ENCODE measurements around the gene AURKA.

Gene AURKA

GRCh38 chr20:56389807-56390206 is 2.2 kb downstream of the AURKA start:
- no peak for DNase-seq

- DNase-seq: no peak
Observed at GRCh38 chr20:56388882-56389281, 3.1 kb downstream of the AURKA start.

GRCh38 chr20:56386219-56386618 is 5.8 kb downstream of the AURKA start:
- no peak for DNase-seq

GRCh38 chr20:56385130-56385529 is 6.9 kb downstream of the AURKA start:
- DNase-seq: no peak

- DNase-seq: no peak
Observed at GRCh38 chr20:56383334-56383733, 8.7 kb downstream of the AURKA start.

GRCh38 chr20:56382696-56383095 is 9.3 kb downstream of the AURKA start:
- no peak for DNase-seq

GRCh38 chr20:56381501-56381900 is 10.5 kb downstream of the AURKA start:
- no peak for DNase-seq

- no peak for DNase-seq
Observed at GRCh38 chr20:56380375-56380774, 11.6 kb downstream of the AURKA start.

GRCh38 chr20:56378386-56378785 is 13.6 kb downstream of the AURKA start:
- no peak for DNase-seq

- DNase-seq: no peak
Observed at GRCh38 chr20:56376331-56376730, 15.7 kb downstream of the AURKA start.

- peak; percentile 24 for DNase-seq
Observed at GRCh38 chr20:56373942-56374341, 18.1 kb downstream of the AURKA start.

GRCh38 chr20:56372850-56373249 is 19.2 kb downstream of the AURKA start:
- no peak for DNase-seq

GRCh38 chr20:56371977-56372376 is 20.0 kb downstream of the AURKA start:
- no peak for DNase-seq

GRCh38 chr20:56369179-56369578 is 22.8 kb downstream of the AURKA start:
- no peak for DNase-seq

- no peak for DNase-seq
Observed at GRCh38 chr20:56368351-56369134, 23.5 kb downstream of the AURKA start.

GRCh38 chr20:56363491-56363890 is 28.5 kb downstream of the AURKA start:
- DNase-seq: no peak

GRCh38 chr20:56362833-56363413 is 29.1 kb downstream of the AURKA start:
- no peak for DNase-seq

- no peak for DNase-seq
Observed at GRCh38 chr20:56361900-56362299, 30.1 kb downstream of the AURKA start.

GRCh38 chr20:56360908-56361205 is 31.2 kb downstream of the AURKA start:
- DNase-seq: no peak

- DNase-seq: no peak
Observed at GRCh38 chr20:56360133-56360907, 31.7 kb downstream of the AURKA start.

- DNase-seq: no peak
Observed at GRCh38 chr20:56359212-56360132, 32.5 kb downstream of the AURKA start.

GRCh38 chr20:56358600-56359211 is 33.3 kb downstream of the AURKA start, which contains the start of gene FAM210B:
Gene FAM210B, plus strand, starts transcription at chr20:56358974. Its CDS starts 32 bp downstream, at chr20:56359006.
- DNase-seq: peak; percentile 89

Data from CD4-positive, alpha-beta T cell treated with Interleukin-12 subunit alpha and Interleukin-12 subunit beta, for 1 hour (primary cell).